Fibroblast of peridontal ligament (primary cell): ENCODE data around the gene CACNG6.

ENCODE experiments used
- DNase-seq: peaks from one replicate; pipeline ENCODE4 v3.0.0-alpha.2; 2010; ENCODE audit errors: extremely low read depth

Gene CACNG6

DNA sequence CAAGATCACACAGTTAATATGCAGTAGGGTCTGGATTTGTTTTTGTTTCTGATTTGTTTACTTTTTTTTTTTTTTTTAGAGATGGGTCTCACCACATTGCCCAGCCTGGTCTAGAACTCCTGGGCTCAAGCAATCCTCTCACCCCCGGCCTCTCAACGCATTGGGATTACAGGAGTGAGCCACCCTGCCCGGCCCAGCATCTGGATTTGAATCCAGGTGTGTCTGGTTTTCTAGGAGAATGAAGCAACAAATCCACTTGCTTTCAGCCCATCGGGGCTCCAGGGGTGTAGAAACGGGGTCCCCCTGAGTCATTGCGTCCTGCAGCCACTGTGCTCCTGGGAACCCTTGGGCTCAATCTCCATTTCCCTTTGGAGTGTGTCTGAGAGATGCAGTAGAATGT, 22.1 kb upstream of the CACNG6 start:
- DNase-seq, result no peak

DNA sequence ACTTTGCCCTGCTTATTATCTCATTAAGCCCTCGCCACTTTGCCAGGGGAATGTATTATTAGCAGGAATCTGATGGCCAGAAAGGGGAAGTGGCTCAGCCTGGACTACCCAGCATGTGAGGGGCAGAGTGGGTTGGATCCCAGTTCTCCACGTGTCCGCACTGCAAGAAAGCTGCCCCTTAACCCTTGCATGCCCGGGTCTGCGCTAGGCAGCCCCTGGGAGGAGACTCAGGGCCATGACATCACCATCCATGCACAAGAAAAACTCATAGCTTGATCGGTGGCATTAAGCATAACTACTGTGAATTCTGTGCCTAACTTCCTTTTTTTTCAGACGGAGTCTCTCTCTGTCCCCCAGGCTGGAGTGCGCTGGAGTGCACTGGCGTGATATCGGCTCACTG, 19.8 kb upstream of the CACNG6 start:
- no peak for DNase-seq

DNA sequence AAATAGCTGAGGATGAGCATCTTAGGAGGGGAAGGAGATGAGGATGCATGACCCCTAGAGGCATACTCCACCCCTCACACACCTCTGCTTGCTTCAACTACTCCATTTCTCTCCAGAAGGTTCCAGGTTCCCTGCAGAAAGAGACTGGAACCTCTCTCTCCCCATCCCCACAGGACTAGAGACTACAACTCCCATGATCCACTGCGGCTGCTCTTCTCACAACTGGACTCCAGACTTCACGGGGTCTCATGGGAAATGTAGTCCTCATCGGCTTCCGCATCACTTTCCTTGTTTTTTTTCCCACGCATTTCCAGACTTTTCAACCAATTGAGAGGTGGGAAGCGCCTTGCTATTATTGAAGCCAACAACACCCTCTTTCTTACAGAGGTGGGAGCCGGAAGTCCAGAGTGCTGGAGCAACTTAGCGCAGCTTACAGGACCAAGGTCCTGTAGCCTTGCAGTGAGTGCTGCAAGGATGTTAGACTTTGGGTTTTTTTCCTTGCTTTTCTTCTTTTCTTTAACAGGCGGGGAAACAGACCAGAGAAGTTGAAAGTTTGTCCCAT, 13.9 kb upstream of the CACNG6 start:
- peak; percentile 80 for DNase-seq

DNA sequence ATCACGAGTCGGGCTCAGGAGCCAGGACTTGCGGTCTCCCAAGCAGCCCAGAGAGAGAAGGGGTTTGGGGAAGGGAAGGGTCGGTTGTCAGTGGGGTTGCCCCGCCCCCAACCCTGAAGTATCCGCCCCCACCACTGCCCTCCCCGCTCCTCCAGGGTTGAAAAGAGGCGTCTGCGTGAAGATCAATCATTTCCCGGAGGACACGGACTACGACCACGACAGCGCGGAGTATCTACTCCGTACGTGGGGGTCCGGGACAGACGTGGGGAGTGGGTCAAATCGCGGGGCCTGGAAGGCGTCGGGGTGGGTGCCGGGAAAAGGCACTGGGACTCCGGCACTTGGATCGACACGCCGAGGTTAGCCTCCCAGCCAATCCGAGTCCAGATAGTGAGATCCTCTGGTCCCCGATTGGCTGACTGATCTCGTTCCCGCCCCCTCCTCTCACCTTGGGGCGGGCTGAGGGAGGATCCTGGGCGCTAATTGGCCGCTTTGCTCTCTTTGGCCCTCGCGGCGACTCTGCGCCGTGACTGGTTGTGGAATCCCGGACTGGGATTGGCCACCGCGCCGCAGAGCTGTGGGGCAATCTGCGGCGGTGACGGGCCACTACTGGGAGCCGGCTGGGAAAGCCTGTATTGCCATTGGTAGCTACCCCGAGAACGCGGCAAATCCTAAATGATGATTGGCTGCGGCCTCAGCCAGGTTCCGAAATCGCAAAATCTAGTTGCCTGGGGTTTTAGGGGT, 13.3 kb upstream of the CACNG6 start:
- peak; percentile 70 for DNase-seq

DNA sequence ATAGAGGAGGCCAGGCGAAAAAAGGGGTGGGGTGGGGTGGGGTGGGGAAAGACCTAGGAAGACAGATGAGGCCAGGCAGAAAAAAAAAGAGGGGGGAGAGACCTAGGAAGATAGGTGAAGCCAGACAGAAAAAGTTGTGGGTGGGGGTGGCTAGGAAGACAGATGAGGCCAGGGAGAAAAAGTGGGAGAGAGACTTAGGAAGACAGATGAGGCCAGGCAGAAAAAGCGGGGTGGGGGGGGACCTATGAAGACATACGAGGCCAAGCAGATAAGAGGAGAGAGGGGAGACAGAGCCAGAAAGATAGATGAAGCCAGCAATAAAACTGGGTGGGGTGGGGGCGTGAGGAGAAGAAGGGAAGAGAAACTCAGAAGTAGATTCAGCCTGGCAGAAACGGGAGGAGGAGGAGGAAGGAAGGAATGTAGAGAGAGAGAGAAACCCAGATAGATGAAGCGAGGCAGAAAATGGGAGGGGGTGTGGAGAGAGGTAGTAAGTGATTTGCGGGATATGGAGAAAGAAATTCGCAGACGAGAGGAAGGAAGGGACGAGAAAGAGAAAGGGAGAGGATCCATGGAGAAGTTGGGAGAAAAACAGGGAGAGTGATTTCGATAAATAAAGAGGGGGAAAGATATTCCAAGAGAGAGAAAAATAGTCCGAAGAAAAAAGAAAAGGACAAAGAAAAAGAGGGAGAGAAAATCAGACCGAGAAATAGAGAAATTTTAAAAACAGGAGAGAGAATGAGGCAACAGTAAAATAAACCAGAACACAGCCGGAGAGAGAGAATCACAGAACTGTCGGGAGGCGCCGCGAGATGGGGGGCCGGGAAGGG, 12.2 kb upstream of the CACNG6 start:
- DNase-seq, result no peak

DNA sequence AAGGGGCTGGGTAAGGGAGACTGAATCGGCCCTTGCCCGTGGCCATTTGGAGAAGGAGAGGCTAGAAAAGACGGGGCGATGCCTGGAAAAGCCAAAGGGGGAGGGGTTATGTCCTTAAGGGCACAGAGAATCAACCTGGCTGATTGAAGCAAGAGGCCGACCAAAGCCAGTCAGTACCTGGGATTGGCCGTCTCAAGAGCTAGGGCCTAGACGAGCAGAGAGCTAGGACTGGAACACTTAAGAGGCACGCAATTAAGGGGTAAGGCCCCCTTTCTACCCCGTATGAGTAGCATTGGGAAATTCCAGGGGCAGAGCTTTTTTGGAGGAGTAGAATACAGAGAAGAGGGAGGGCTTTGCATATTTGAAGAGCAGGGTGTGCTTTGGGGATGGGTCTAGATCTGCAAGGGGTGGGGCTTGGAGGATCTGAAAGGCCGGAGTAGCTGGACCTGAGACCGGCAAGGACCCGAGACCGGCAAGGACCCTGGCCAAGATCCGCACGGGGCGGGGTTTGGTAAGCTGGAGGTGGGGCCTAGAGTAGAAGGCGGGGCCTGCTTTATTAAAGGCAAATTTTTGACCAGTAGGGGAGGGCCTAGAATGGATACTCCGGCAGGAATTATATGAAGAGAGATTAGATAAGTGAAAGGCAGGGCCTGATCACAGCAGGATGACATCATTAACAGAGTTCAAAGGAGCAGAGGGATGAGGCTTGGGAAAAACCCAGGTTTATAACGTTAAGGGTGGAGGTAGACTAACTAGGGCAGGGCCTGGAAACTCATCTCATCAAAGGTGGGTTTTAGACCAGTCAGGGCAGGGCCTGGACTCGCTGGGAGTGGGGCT, 10.7 kb upstream of the CACNG6 start:
- no peak for DNase-seq

DNA sequence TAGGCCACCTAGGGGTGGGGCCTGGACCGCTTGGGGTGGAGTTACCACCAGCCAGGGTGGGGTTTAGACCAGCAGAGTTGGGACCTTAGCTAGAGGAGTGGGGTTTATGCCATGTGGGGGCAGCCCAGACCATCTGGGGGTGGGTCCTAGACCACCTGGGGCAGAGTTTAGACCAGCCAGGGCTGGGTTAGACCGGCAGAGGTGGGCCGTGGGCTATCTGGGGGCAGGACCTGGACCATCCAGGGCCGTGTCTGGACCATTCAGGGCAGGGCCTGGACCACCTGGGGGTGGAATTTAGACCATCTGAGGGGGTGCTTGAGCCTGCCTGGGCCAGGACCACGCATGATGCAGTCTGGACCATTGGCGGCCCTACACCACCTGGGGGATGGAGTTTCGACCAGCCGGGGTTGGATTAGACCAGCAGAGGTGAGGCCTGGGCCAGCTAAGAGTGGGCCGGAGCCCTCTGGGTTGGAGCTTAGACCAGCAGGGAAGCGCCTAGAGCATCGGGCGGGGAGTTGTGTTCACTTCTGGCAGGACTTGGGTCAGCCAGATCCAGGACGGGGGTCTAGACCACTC, 10.0 kb upstream of the CACNG6 start:
- no peak for DNase-seq

DNA sequence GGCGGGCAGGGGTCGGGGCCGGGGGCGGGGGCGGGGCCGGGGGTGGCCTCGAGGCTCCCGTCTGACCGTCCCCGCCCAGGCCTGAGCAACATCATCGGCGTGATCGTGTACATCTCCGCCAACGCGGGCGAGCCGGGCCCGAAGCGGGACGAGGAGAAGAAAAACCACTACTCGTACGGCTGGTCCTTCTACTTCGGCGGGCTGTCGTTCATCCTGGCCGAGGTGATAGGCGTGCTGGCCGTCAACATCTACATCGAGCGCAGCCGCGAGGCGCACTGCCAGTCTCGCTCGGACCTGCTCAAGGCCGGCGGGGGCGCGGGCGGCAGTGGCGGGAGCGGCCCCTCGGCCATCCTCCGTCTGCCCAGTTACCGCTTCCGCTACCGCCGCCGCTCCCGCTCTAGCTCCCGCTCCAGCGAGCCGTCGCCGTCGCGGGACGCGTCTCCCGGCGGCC, 9.4 kb upstream of the CACNG6 start:
- DNase-seq, result no peak

DNA sequence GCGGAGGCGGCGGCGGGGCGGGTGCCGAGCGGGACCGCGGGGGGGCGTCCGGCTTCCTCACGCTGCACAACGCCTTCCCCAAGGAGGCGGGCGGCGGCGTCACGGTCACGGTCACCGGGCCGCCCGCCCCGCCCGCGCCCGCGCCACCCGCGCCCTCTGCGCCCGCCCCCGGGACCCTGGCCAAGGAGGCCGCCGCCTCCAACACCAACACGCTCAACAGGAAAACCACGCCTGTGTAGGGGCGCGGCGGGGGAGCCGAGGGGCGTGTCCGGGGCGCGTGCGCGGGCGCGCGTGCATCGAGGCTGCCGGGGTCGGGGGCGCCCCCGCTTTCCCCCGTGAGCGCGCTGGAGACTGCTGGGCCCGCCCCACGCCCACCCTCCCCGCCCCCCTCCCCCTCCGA, 8.8 kb upstream of the CACNG6 start:
- no peak for DNase-seq

DNA sequence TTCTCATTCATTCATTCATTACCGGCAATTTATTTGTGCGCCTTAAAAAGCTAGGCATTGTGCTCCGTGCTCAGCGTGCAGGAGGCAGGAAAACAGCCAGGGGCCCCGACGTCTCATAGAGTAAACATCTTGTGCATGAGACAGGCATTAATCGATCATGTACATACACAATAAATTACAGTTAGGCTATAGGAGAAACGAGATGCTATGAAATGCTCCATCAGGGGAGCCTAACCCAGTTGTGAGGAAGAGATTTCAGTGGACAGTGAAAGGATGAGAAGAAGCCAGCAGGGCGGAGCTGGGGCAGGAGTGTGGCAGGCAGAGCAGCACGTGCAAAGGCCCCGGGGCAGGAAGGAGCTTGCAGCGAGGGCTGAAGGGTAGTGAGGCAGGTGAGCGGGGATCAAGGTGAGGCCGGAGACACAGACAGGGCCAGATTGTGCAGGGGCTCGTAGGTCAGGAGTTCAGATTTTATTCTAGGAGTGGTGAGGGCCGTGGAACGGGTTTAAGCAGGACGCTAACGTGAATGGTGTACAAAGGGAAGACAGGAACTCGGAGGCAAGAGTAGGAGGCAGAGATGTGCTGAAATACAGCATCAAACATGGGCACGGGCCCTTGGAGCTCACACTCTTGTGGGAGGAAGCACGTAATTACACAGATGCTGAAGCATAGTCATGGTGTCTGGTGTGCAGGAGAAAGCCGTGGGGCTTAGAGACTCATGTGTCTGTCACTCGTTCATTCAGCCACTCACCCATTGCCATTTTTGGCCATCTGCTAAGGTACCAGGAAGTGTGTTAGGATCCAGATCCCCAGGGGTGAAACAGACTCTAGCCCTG, 7.8 kb upstream of the CACNG6 start:
- DNase-seq, result no peak

DNA sequence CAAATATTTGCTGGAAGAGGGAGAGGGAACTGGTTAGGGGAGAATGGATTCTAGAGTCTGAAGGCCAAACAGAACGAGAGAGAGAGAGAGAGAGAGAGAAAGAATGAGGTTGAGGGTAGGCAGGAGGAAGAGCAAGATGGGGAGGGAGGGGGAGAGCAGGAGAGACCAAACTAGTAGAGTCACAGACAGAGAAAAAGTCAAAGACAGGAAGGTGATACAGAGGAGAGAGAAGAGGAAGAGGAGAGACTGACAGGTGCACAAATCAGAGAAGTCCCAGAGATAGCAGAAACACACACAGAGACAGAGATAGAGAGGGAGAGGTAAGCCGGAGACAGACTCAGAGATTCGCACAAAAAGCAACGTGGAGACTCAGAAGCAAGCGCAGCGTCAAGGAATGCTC, 5.6 kb upstream of the CACNG6 start:
- no peak for DNase-seq

DNA sequence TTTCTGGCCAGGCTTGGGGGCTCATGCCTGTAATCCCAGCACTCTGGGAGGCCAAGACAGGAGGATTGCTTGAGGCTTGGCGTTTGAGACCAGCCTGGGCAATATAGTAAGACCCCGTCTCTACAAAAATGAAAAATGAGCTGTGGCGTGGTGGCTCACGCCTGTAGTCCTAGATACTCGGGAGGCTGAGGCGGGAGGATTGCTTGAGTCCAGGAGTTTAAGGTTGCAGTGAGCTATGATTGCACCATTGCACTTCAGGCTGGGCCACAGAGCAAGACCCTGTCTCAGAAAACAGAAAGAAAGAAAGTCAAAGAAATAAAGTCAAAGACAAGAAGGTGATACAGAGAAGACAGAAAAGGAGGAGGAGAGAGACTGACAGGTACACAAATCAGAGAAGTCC, 2.5 kb upstream of the CACNG6 start:
- DNase-seq, result no peak

DNA sequence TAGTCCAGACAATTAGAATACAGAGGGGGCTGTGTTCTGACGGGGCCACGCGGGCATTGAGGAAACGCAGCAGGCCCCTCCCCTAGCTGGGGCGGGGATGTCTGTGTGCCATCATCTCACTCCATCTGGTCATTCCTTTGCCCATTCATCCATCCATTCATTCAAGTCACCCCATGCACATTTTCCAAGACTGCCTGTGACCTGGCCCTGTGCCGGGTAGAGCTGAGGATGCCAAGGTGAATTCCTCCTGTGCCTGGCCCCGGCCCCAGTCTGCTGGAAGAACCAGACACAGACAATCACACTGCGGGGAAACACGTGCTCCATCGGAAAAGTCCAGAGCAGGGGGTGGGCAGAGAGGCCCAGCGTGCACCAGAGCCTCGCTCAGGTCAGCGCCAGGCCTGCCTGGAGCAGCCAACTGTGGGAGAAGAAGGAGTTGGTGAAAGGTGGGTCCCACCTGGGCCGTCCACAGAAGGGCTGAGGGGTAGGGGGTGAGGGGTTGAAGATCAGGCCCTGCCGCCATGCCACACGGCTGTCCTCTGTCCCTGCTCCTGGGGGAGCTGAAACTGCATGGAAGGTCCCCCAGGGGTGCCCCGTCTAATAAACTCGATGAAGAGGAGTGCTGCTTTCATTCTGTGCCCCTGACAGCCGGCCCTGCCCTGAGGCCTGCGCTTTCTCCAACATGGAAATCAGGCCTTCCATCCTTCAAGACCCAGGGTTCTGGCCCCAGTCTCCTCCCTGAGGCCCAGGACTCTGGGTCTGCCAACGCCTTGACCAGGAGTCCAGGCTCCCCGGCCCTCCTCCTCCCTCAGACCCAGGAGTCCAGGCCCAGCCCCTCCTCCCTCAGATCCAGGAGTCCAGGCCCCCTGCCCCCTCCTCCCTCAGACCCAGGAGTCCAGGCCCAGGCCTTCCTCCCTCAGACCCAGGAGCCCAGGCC, 1.6 kb upstream of the CACNG6 start:
- no peak for DNase-seq

DNA sequence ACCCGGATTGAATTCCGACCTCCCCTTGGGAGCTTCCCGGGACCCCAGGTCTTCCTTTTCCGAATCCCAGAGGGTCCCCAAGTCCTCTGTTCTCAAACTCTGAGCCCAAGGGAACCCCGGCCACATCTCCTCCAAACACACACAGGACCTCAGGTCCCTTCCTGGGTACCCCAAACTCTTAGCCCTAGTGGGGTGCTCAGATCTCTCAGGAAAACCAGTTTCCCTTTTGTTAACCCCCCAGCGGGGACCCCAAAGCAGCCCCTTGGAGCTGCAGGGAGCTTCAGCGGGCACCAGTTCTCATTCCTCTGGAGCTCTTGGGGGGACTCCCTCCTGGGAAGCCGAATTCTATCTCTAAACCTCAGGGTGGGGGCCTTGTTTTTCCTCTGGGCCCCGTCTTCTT, 774 bp downstream of the CACNG6 start:
- DNase-seq, result no peak

DNA sequence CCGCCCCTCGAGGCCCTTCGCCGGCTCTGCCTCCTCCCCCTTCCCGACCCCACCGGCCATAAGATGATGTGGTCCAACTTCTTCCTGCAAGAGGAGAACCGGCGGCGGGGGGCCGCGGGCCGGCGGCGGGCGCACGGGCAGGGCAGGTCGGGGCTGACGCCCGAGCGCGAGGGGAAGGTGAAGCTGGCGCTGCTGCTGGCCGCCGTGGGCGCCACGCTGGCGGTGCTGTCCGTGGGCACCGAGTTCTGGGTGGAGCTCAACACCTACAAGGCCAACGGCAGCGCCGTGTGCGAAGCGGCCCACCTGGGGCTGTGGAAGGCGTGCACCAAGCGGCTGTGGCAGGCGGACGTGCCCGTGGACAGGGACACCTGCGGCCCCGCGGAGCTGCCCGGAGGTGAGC, 1.4 kb downstream of the CACNG6 start:
- no peak for DNase-seq

DNA sequence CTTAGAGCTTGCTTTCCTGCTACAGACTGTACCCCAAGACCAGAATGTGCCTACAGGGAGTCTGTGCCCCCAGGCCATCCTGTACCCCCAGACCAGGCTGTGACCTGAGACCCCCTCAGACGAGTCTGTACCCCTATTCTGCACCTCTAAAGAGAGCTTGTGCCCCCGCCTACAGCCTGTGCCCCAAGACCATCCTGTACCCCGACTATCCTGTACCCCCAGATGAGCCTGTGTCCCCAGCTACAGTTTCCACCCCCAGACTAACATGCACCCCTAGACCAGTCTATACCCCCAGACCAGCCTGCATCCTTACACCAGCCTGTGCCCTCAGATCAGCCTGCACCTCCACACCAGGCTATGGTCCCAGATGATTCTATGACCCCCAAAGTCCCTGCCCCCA, 2.0 kb downstream of the CACNG6 start:
- DNase-seq, result no peak

DNA sequence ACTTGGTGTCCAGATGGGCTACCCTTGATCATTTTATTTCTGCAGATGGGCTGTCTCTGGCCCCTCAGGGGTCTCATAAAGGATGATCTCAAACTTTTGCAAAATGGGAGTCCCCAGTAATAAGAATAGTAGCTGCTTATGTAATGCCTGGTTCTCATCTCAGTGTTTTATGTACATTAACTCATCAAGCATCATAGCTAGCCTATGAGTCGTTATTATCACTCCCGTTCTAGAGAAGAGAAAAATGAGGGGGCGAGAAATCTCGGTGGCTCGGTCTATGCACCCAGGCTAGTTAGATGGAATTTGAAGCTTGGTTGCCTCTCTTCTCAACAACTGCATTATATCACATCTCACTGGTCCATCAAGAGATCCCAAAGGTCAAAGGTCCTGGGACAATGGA, 3.4 kb downstream of the CACNG6 start:
- DNase-seq, result no peak

DNA sequence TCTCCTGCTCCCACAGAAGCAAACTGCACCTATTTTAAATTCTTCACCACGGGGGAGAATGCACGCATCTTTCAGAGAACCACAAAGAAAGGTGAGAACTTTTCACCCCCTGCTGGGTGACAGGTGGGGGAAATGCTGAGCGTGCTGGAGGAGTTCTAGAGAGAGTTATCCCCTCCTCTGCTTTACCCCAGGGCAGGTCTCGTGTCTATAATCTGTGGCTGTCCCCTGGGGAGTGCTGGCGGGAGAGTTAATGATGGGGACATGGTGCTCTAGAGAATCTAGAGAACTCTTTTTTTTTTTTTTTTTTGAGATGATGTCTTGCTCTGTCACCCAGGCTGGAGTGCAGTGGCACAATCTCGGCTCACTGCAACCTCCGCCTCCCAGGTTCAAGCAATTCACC, 6.8 kb downstream of the CACNG6 start:
- no peak for DNase-seq

DNA sequence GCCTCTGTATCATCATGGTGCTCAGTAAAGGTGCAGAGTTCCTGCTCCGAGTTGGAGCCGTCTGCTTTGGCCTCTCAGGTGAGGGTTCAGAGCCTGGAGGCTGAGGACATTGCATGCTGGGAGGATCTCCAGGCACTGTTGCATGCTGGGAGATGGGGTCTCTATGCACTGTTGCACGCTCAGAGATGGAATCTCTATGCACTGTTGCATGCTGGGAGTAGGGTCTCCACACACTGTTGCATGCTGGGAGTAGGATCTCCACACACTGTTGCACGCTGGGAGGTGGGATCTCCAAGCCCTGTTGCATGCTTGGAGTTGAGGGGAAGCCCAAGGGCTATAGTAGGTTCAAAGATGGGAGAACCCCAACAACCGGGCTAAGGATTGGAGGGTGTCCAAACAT, 8.3 kb downstream of the CACNG6 start:
- no peak for DNase-seq

DNA sequence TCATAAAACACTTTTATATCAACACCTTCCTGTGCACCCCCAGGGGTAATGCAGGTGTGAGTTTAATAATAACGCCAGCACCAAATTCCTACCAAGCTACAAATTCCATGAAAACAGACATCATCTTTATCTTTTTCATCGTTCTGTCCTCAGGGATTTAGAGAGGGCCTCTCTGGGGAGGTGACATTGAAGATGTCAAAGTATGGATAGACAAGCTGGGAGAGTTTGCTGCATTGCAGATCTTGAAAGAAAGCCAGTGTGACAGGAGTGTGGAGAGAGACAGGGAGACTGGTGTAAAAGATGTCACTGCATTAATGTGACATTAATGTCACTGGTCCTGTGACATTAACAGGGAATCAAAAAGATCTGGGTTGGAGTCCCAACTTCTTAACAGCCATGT, 10.1 kb downstream of the CACNG6 start:
- DNase-seq, result no peak
